H1 (cell line): ENCODE measurements around the gene VMO1. TPM values are rescaled to one million over a fixed set of nuclear protein-coding genes. Genes with fewer than 3 reads are reported as not detected.
A peak's percentile ranks its signal among the peaks of the same experiment; 100 is the strongest.

ENCODE experiments used
- CTCF ChIA-PET: fragments of 300-600 bp; sonication (Branson Sonifier 250); formaldehyde crosslinking; loops from one replicate; lab custom pipeline; 2021; ENCODE audit not compliant: partially characterized antibody; lab: Charles Lee
- POLR2A ChIA-PET: fragments of 300-600 bp; sonication (Branson Sonifier 250); formaldehyde crosslinking; loops from one replicate; lab custom pipeline; 2021; ENCODE audit warnings: inconsistent platforms; ENCODE audit not compliant: partially characterized antibody; lab: Charles Lee
- DNase-seq, 2 experiments: peaks; one replicate each; pipeline versions ENCODE4 v3.0.0 to v3.0.0-alpha.2; 2010 to 2022; ENCODE audit warnings: low spot score in 2 of 2, low read depth in 1 of 2, mixed read lengths in 1 of 2
- FAIRE-seq: peaks from 2 replicates; lab custom pipeline; 2011; peaks lifted over from hg19 to GRCh38; lab: Jason Lieb, UNC
- H2AFZ ChIP-seq: 2 replicates; pipeline ENCODE4 v1.8.1; 2012; ENCODE audit warnings: low read length, inconsistent platforms
- H2AK5ac ChIP-seq: 2 replicates; pipeline ENCODE4 v1.6.1; 2013; ENCODE audit warnings: low read depth, low read length
- H2BK120ac ChIP-seq: replicated peaks from 2 replicates; pipeline ENCODE3; 2013; ENCODE audit warnings: low read depth, low read length, inconsistent platforms
- H2BK12ac ChIP-seq: 2 replicates; pipeline ENCODE4 v1.6.1; 2013; ENCODE audit warnings: low read depth, low read length
- H2BK15ac ChIP-seq: 2 replicates; pipeline ENCODE4 v1.6.1; 2013; ENCODE audit warnings: low read length
- H2BK20ac ChIP-seq: 2 replicates; pipeline ENCODE4 v1.6.1; 2013; ENCODE audit warnings: low read length
- H2BK5ac ChIP-seq: 2 replicates; pipeline ENCODE4 v1.6.1; 2013; ENCODE audit warnings: low read depth, low read length
- H3K14ac ChIP-seq: 2 replicates; pipeline ENCODE4 v1.6.1; 2013; ENCODE audit warnings: inconsistent platforms; ENCODE audit not compliant: insufficient read length
- H3K18ac ChIP-seq: 2 replicates; pipeline ENCODE4 v1.6.1; 2013; ENCODE audit warnings: low read length; ENCODE audit errors: extremely low read depth
- H3K23ac ChIP-seq: 2 replicates; pipeline ENCODE4 v1.6.1; 2013; ENCODE audit warnings: inconsistent platforms; ENCODE audit not compliant: insufficient read length
- H3K23me2 ChIP-seq: 2 replicates; pipeline ENCODE4 v1.6.1; 2013; ENCODE audit warnings: low read depth, low read length
- H3K27ac ChIP-seq: 2 replicates; pipeline ENCODE4 v1.6.1; 2011; ENCODE audit warnings: low read depth, low read length, inconsistent platforms
- H3K27me3 ChIP-seq, 4 experiments: replicated peaks in 1 of 4; 1 replicate in 1 of 4; 2 replicates in 3 of 4; pipeline versions ENCODE4 v1.6.1 to v1.8.1; 2011 to 2013; ENCODE audit warnings: low read length in 3 of 4, mild to moderate bottlenecking in 3 of 4, inconsistent platforms in 2 of 4, mixed read lengths in 2 of 4, moderate library complexity in 1 of 4; ENCODE audit not compliant: control insufficient read depth in 3 of 4, insufficient read depth in 3 of 4; ENCODE audit errors: extremely low read depth in 1 of 4
- H3K36me3 ChIP-seq, 4 experiments: 2 replicates each; pipeline versions ENCODE4 v1.6.1 to v1.8.1; 2011 to 2013; ENCODE audit warnings: mild to moderate bottlenecking in 4 of 4, low read length in 3 of 4, moderate library complexity in 2 of 4, control low read depth in 1 of 4, inconsistent platforms in 1 of 4; ENCODE audit not compliant: insufficient read depth in 4 of 4, control insufficient read depth in 2 of 4
- H3K4ac ChIP-seq: replicated peaks from 2 replicates; pipeline ENCODE3; 2013; ENCODE audit warnings: low read length, low read depth, mixed read lengths, inconsistent platforms; ENCODE audit not compliant: insufficient read length
- H3K4me1 ChIP-seq, 4 experiments: replicated peaks in 1 of 4; 1 replicate in 1 of 4; 2 replicates in 3 of 4; pipeline versions ENCODE4 v1.6.1 to v1.8.1; 2011 to 2013; ENCODE audit warnings: low read length in 3 of 4, inconsistent platforms in 2 of 4, mixed read lengths in 1 of 4; ENCODE audit not compliant: insufficient read depth in 4 of 4, control insufficient read depth in 3 of 4
- H3K4me2 ChIP-seq, 2 experiments: 2 replicates each; pipeline versions ENCODE4 v1.6.1 to v1.8.1; 2011 to 2013; ENCODE audit warnings: low read depth in 2 of 2, low read length in 2 of 2, control low read depth in 1 of 2, inconsistent platforms in 1 of 2, mild to moderate bottlenecking in 1 of 2; ENCODE audit not compliant: insufficient read depth in 1 of 2
- H3K4me3 ChIP-seq, 4 experiments: fragments of 200-600, 300-600 bp in 1 of 4; sonication (generic), shearing (Covaris generic), sonication (Bioruptor Twin) in 1 of 4; 2 replicates each; pipeline versions ENCODE4 v1.5.1 to v1.8.1; 2011 to 2016; ENCODE audit warnings: low read length in 4 of 4, low read depth in 3 of 4, control low read depth in 2 of 4, inconsistent platforms in 2 of 4, mild to moderate bottlenecking in 2 of 4, mixed read lengths in 1 of 4, moderate library complexity in 1 of 4; ENCODE audit not compliant: insufficient read depth in 2 of 4; ENCODE audit errors: extremely low read depth in 1 of 4
- H3K56ac ChIP-seq: replicated peaks from 2 replicates; pipeline ENCODE3; 2013; ENCODE audit warnings: low read depth, mild to moderate bottlenecking, mixed read lengths, low read length, inconsistent platforms; ENCODE audit not compliant: insufficient read length
- H3K79me1 ChIP-seq: 2 replicates; pipeline ENCODE4 v1.6.1; 2013; ENCODE audit warnings: low read depth, low read length, control low read depth
- H3K79me2 ChIP-seq, 2 experiments: 2 replicates each; pipeline versions ENCODE4 v1.6.1 to v1.8.1; 2012 to 2013; ENCODE audit warnings: low read length in 2 of 2, mild to moderate bottlenecking in 2 of 2, inconsistent platforms in 1 of 2; ENCODE audit not compliant: insufficient read depth in 2 of 2, control insufficient read depth in 1 of 2
- H3K9ac ChIP-seq, 4 experiments: replicated peaks in 1 of 4; 1 replicate in 1 of 4; 2 replicates in 3 of 4; pipeline versions ENCODE4 v1.6.1 to v1.8.1; 2011 to 2013; ENCODE audit warnings: low read depth in 3 of 4, low read length in 3 of 4, control low read depth in 2 of 4, mild to moderate bottlenecking in 2 of 4, moderate library complexity in 2 of 4, inconsistent platforms in 1 of 4; ENCODE audit errors: extremely low read depth in 1 of 4
- H3K9me3 ChIP-seq, 2 experiments: 2 replicates each; pipeline versions ENCODE4 v1.6.1 to v1.8.1; 2012 to 2013; ENCODE audit warnings: mild to moderate bottlenecking in 2 of 2, moderate library complexity in 2 of 2, control low read depth in 1 of 2, inconsistent platforms in 1 of 2, low read depth in 1 of 2, low read length in 1 of 2, mixed read lengths in 1 of 2; ENCODE audit not compliant: insufficient read depth in 2 of 2
- H4K20me1 ChIP-seq, 2 experiments: replicated peaks in 1 of 2; 2 replicates each; pipeline versions ENCODE3 to v1.8.1; 2011 to 2013; ENCODE audit warnings: inconsistent platforms in 2 of 2, low read length in 2 of 2, mild to moderate bottlenecking in 1 of 2; ENCODE audit not compliant: insufficient read depth in 2 of 2, control insufficient read depth in 1 of 2
- H4K5ac ChIP-seq: 2 replicates; pipeline ENCODE4 v1.6.1; 2013; ENCODE audit warnings: low read length, low read depth, mixed read lengths, inconsistent platforms; ENCODE audit not compliant: insufficient read length
- H4K8ac ChIP-seq: 2 replicates; pipeline ENCODE4 v1.8.0; 2013; ENCODE audit warnings: mild to moderate bottlenecking, moderate library complexity, low read length, inconsistent platforms; ENCODE audit not compliant: insufficient read depth; ENCODE audit errors: extremely low read depth
- H4K91ac ChIP-seq: replicated peaks from 2 replicates; pipeline ENCODE3; 2013; ENCODE audit warnings: low read length, mixed read lengths, inconsistent platforms; ENCODE audit not compliant: insufficient read length
- ASH2L ChIP-seq: fragments of 200-600, 300-600 bp; sonication (generic); IDR thresholded peaks from one replicate; pipeline ENCODE4 v1.7.1; 2017; ENCODE audit warnings: low read length
- CEBPB ChIP-seq: IDR thresholded peaks from 2 replicates; pipeline ENCODE4 v1.6.1; 2012; ENCODE audit warnings: low read depth, low read length
- EP300 ChIP-seq, 2 experiments: IDR thresholded peaks; 1 replicate in 1 of 2; 2 replicates in 1 of 2; pipeline ENCODE4 v1.6.1; 2011 to 2012; ENCODE audit warnings: low read depth in 2 of 2, low read length in 2 of 2, mild to moderate bottlenecking in 2 of 2, borderline replicate concordance in 1 of 2, inconsistent platforms in 1 of 2, moderate library complexity in 1 of 2
- GTF2F1 ChIP-seq: IDR thresholded peaks from 2 replicates; pipeline ENCODE4 v1.6.1; 2012; ENCODE audit warnings: low read depth, low read length, improper control_type of control experiment, borderline replicate concordance
- HDAC6 ChIP-seq: IDR thresholded peaks from one replicate; pipeline ENCODE4 v1.7.1; 2012; ENCODE audit warnings: low read depth, mild to moderate bottlenecking, inconsistent platforms, low read length, moderate library complexity
- PHF8 ChIP-seq: fragments of 200-600 bp; sonication (generic); conservative IDR thresholded peaks from 2 replicates; pipeline ENCODE4 v1.7.1; 2012; ENCODE audit warnings: low read depth, mild to moderate bottlenecking, inconsistent platforms, low read length, moderate library complexity
- RBBP5 ChIP-seq: IDR thresholded peaks from 2 replicates; pipeline ENCODE4 v1.7.1; 2012; ENCODE audit warnings: low read depth, mild to moderate bottlenecking, inconsistent platforms, low read length, moderate library complexity, borderline replicate concordance
- SUZ12 ChIP-seq: fragments of 200-600 bp; sonication (generic); IDR thresholded peaks from 2 replicates; pipeline ENCODE4 v1.6.1; 2012; ENCODE audit warnings: mild to moderate bottlenecking, inconsistent platforms, low read length, moderate library complexity, mixed read lengths
- TEAD4 ChIP-seq: IDR thresholded peaks from 2 replicates; pipeline ENCODE4 v1.6.1; 2012; ENCODE audit warnings: low read depth, low read length, inconsistent platforms, mixed read lengths
- WGBS, 2 experiments: shearing (Covaris generic) in 1 of 2; methylation state at CpG; one replicate each; pipeline versions ENCODE4 v1.1.6 to v1.1.7; 2013 to 2015; ENCODE audit warnings: low lambda C conversion rate in 2 of 2, mixed read lengths in 2 of 2, inconsistent platforms in 1 of 2, low coverage in 1 of 2, missing lambda C conversion rate in 1 of 2; ENCODE audit not compliant: insufficient replicate concordance in 2 of 2, insufficient coverage in 1 of 2, insufficient read length in 1 of 2; ENCODE audit errors: extremely low coverage in 1 of 2, missing lambda C conversion rate in 1 of 2; 5-methylcytosine and 5-hydroxymethylcytosine counted together
- polyA plus RNA-seq, 7 experiments: library from polyadenylated mRNA; depleted of rRNA in 3 of 7; stranded (reverse) in 5 of 7; unstranded in 2 of 7; fragments of >200 nt in 5 of 7; fragments of 200-250 nt in 2 of 7; gene quantifications; 1 replicate in 5 of 7; 2 replicates in 1 of 7; 4 replicates in 1 of 7; pipeline versions ENCODE4 v1.2.1 to v1.2.3, GENCODE V29; 2011 to 2013; ENCODE audit warnings: missing spikeins in 2 of 7, mixed read lengths in 2 of 7
- total RNA-seq: library from RNA; stranded (reverse); fragmentation: NEBNext Ultra II Directional; extraction: Animal tissue kit (Norgen Biotek cat#: 25700); gene quantifications from 2 replicates; pipeline ENCODE4 v1.2.1, GENCODE V29; 2021

Gene VMO1
- total and polyA plus RNA-seq, 2 of the 8 experiments (the other 6 are each of a cell fraction or from before 2014, with no cell fraction given), result 0.30 TPM; not detected in 1

DNA sequence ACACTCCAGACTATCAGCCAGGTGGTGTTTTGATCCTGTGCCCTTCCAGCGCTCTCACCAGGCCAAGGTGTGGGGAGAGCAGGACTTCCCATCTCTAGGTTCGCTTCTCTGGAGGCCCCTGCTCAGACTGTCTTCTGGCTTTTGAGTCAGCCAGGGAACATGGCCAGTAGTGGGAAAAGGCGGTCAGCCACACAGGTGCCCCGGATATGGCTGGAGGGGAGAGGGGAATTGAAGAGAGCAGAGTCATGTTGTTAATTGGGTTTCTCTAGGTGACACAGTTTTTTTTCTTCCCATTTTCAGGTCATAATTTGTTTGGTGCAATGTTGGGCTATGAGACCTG, 48.5 kb upstream of the VMO1 start:
- DNase-seq (no peak), FAIRE-seq (no peak)
- H2BK5ac ChIP-seq, result no peak overlapping the region
- H4K91ac ChIP-seq, result no peak overlapping the region
- no peak overlapping the region for H3K4ac ChIP-seq
- H3K36me3 ChIP-seq, result peaks cover 0 to 7% (median under 1%) of the 10 kb centered on the region in 4 experiments; a peak in 1 of 8 replicates
- no peak overlapping the region for H2BK120ac ChIP-seq
- H3K23me2 ChIP-seq, result peaks cover 6% of the 10 kb centered on the region
- peaks cover 0 to 5% of the 10 kb centered on the region in 2 experiments for H4K20me1 ChIP-seq
- peak overlapping the region in 3 of 4 experiments; percentile 64 to 85 (median 74); a peak in 7 of 8 replicates for H3K4me3 ChIP-seq
- H3K9me3 ChIP-seq, result no peaks in the 10 kb centered on the region
- no peak overlapping the region for H2AK5ac ChIP-seq
- no peak overlapping the region for H3K14ac ChIP-seq
- ChIA-PET CTCF (interaction anchor here (1.2 to 1.9 kb wide), 5 partner anchors 8 to 47 kb away, joined by 3 to 5 read pairs (median 3); no protein-coding TSS in a partner anchor), POLR2A (interaction anchor here (0.9 to 2.0 kb wide), 2 partner anchors 15 to 32 kb away, joined by 3 to 4 read pairs; no protein-coding TSS in a partner anchor)
- WGBS, 2 experiments, result 80% methylated on average over 4 of the region's 4 CpGs; no CpG with 5 or more reads in 1 of the 2 experiments
- H4K8ac ChIP-seq, result no peak overlapping the region
- H3K56ac ChIP-seq, result no peak overlapping the region
- no peaks in the 10 kb centered on the region for H3K27me3 ChIP-seq
- H3K79me2 ChIP-seq, result peaks cover 0 to 55% of the 10 kb centered on the region in 2 experiments; a peak in 3 of 4 replicates
- H2BK12ac ChIP-seq, result no peak overlapping the region
- H4K5ac ChIP-seq, result no peak overlapping the region
- H3K79me1 ChIP-seq, result peaks cover 4% of the 10 kb centered on the region
- peaks cover 0 to 7% (median 6%) of the 10 kb centered on the region in 4 experiments; a peak in 5 of 7 replicates for H3K4me1 ChIP-seq
- H3K9ac ChIP-seq, result no peak overlapping the region
- no peak overlapping the region for H3K23ac ChIP-seq
- no peak overlapping the region; the same call in 1 of the 2 replicates for H2BK15ac ChIP-seq
- no peak overlapping the region for H3K18ac ChIP-seq
- no peak overlapping the region for H2BK20ac ChIP-seq
- H3K4me2 ChIP-seq, result peak overlapping the region; percentile 89 to 99
- TF ChIP-seq TEAD4, result no peak
- no peak for TF ChIP-seq EP300 (IDR thresholded peaks at IDR 0.05; ENCODE audit: borderline replicate concordance in 1 of 2, low read depth in 2 of 2, low read length in 2 of 2)
- TF ChIP-seq PHF8, result no peak
- no peak for TF ChIP-seq GTF2F1
- no peak for TF ChIP-seq ASH2L
- no peak for TF ChIP-seq CEBPB
- TF ChIP-seq HDAC6, result no peak
- no peak for TF ChIP-seq RBBP5
- TF ChIP-seq SUZ12, result no peak
- H3K27ac ChIP-seq, result no peak overlapping the region
- no peak overlapping the region for H2AFZ ChIP-seq
